Endothelial cell of umbilical vein (primary cell): ENCODE measurements around the gene GNAL. TPM values are rescaled to one million over a fixed set of nuclear protein-coding genes. Genes with fewer than 3 reads are reported as not detected.

Experiments used
- BruUV-seq: library from RNA; stranded (reverse); fragments of 400-500 nt; replicated peaks from 2 replicates; lab custom pipeline; 2021; lab: Mats Ljungman, UMichigan
- CTCF ChIA-PET: fragments of 300-600, 350-600 bp; sonication (Branson Sonifier 250); formaldehyde crosslinking; loops from one replicate; lab custom pipeline; 2021; ENCODE audit warnings: antibody characterized with exemption, inconsistent platforms; lab: Charles Lee
- POLR2A ChIA-PET: fragments of 300-600, 350-600 bp; sonication (Branson Sonifier 250); formaldehyde crosslinking; loops from one replicate; lab custom pipeline; 2021; ENCODE audit warnings: antibody characterized with exemption, inconsistent platforms; lab: Charles Lee
- DNase-seq: peaks from one replicate; pipeline ENCODE4 v3.0.0-alpha.2; 2011; ENCODE audit warnings: low read depth, low spot score
- FAIRE-seq: peaks from 2 replicates; lab custom pipeline; 2011; peaks lifted over from hg19 to GRCh38; lab: Jason Lieb, UNC
- H2AFZ ChIP-seq: 2 replicates; pipeline ENCODE4 v1.6.0; 2012; ENCODE audit warnings: low read depth, low read length, control low read depth, inconsistent platforms
- H3K27ac ChIP-seq: 2 replicates; pipeline ENCODE4 v1.5.1; 2011; ENCODE audit warnings: low read depth, mild to moderate bottlenecking, control low read depth, low read length, moderate library complexity; ENCODE audit not compliant: insufficient read depth
- H3K27me3 ChIP-seq, 2 experiments: 2 replicates each; pipeline versions ENCODE4 v1.6.0 to v1.6.1; 2011; ENCODE audit warnings: low read length in 2 of 2, mixed read lengths in 1 of 2; ENCODE audit not compliant: control insufficient read depth in 2 of 2, insufficient read depth in 2 of 2
- H3K36me3 ChIP-seq, 2 experiments: 2 replicates in 1 of 2; 3 replicates in 1 of 2; pipeline ENCODE4 v1.5.1; 2011; ENCODE audit warnings: low read length in 2 of 2, mild to moderate bottlenecking in 1 of 2, moderate library complexity in 1 of 2; ENCODE audit not compliant: control insufficient read depth in 2 of 2, insufficient read depth in 2 of 2; ENCODE audit errors: extremely low read depth in 1 of 2
- H3K4me1 ChIP-seq: 3 replicates; pipeline ENCODE4 v1.5.1; 2011; ENCODE audit warnings: mild to moderate bottlenecking, low read length; ENCODE audit not compliant: control insufficient read depth, insufficient read depth; ENCODE audit errors: extremely low read depth
- H3K4me2 ChIP-seq: 2 replicates; pipeline ENCODE4 v1.6.1; 2011; ENCODE audit warnings: low read length, control low read depth, mixed read lengths; ENCODE audit not compliant: insufficient read depth
- H3K4me3 ChIP-seq, 3 experiments: fragments of 200-600 bp in 1 of 3; sonication (generic), shearing (Covaris generic) in 1 of 3; replicated peaks in 1 of 3; 2 replicates each; pipeline ENCODE4 v1.5.1; 2011 to 2016; ENCODE audit warnings: control low read depth in 3 of 3, low read length in 3 of 3, mild to moderate bottlenecking in 2 of 3, inconsistent platforms in 1 of 3, low read depth in 1 of 3, moderate library complexity in 1 of 3; ENCODE audit not compliant: insufficient read depth in 1 of 3
- H3K79me2 ChIP-seq: 2 replicates; pipeline ENCODE4 v1.6.0; 2012; ENCODE audit warnings: low read length, inconsistent platforms; ENCODE audit not compliant: control insufficient read depth, insufficient read depth
- H3K9ac ChIP-seq: replicated peaks from 2 replicates; pipeline ENCODE3; 2011; ENCODE audit warnings: low read length, control low read depth; ENCODE audit not compliant: insufficient read depth; ENCODE audit errors: extremely low read depth
- H3K9me1 ChIP-seq: replicated peaks from 3 replicates; pipeline ENCODE4 v1.6.0; 2011; ENCODE audit warnings: mild to moderate bottlenecking, low read length; ENCODE audit not compliant: control insufficient read depth, insufficient read depth; ENCODE audit errors: extremely low read depth
- H3K9me3 ChIP-seq: replicated peaks from 2 replicates; pipeline ENCODE4 v1.5.1; 2012; ENCODE audit warnings: low read length, inconsistent platforms; ENCODE audit not compliant: control insufficient read depth, insufficient read depth
- H4K20me1 ChIP-seq: replicated peaks from 2 replicates; pipeline ENCODE3; 2011; ENCODE audit warnings: mild to moderate bottlenecking, low read length; ENCODE audit not compliant: control insufficient read depth, insufficient read depth; ENCODE audit errors: extremely low read depth
- CTCF ChIP-seq, 2 donors: IDR thresholded peaks; 1 replicate in 1 of 2; 2 replicates in 1 of 2; pipeline ENCODE4 v1.5.1; 2011; ENCODE audit warnings: low read length in 2 of 2, mild to moderate bottlenecking in 2 of 2, moderate library complexity in 2 of 2, control low read depth in 1 of 2, inconsistent platforms in 1 of 2, low read depth in 1 of 2; ENCODE audit not compliant: insufficient read depth in 1 of 2; ENCODE audit errors: extremely low read depth in 1 of 2
- EZH2 ChIP-seq: IDR thresholded peaks from 2 replicates; pipeline ENCODE4 v1.6.1; 2012; ENCODE audit warnings: borderline replicate concordance, low read depth, mild to moderate bottlenecking, moderate library complexity, low read length, inconsistent platforms; ENCODE audit not compliant: severe bottlenecking
- FOS ChIP-seq: IDR thresholded peaks from 2 replicates; pipeline ENCODE4 v1.6.1; 2011; ENCODE audit warnings: mild to moderate bottlenecking, low read length, moderate library complexity, borderline replicate concordance; ENCODE audit not compliant: insufficient read depth
- GATA2 ChIP-seq: IDR thresholded peaks from 2 replicates; pipeline ENCODE4 v1.7.0; 2011; ENCODE audit warnings: low read depth, mild to moderate bottlenecking, moderate library complexity, mixed read lengths, low read length; ENCODE audit not compliant: insufficient read length, insufficient read depth
- JUN ChIP-seq: IDR thresholded peaks from 2 replicates; pipeline ENCODE4 v1.6.1; 2011; ENCODE audit warnings: borderline replicate concordance, low read depth; ENCODE audit not compliant: insufficient read length, insufficient read depth
- MAX ChIP-seq: IDR thresholded peaks from 2 replicates; pipeline ENCODE4 v1.6.1; 2011; ENCODE audit not compliant: insufficient read depth, insufficient read length
- MYC ChIP-seq: IDR thresholded peaks from one replicate; pipeline ENCODE4 v1.6.1; 2011; ENCODE audit warnings: mild to moderate bottlenecking, low read depth, low read length
- POLR2A ChIP-seq: IDR thresholded peaks from 2 replicates; pipeline ENCODE4 v1.6.1; 2012; ENCODE audit warnings: low read depth, mild to moderate bottlenecking, control low read depth, low read length
- POLR2AphosphoS5 ChIP-seq: IDR thresholded peaks from 2 replicates; pipeline ENCODE4 v1.6.1; 2012; ENCODE audit warnings: low read depth, mild to moderate bottlenecking, control low read depth, low read length, moderate library complexity; ENCODE audit not compliant: insufficient read depth
- dilution Hi-C: fragments of 300-500 bp; cut with MboI; formaldehyde crosslinking; loops from one replicate; pipeline ENCODE4 v1.15.0; 2019; ENCODE audit warnings: low sequenced_read_pairs; ENCODE audit not compliant: extremely low pct_ligation_motif_present
- intact Hi-C: fragments of 100-400 bp; cut with micrococcal nuclease; formaldehyde crosslinking; loops from one replicate; pipeline ENCODE4 v1.10.0; 2022
- polyA plus RNA-seq, 4 experiments: library from polyadenylated mRNA; depleted of rRNA in 3 of 4; stranded (reverse) in 3 of 4; unstranded in 1 of 4; fragments of >200 nt; gene quantifications; 2 replicates each; pipeline versions ENCODE4 v1.2.1 to v1.2.3, GENCODE V29; 2011 to 2012; ENCODE audit warnings: missing spikeins in 1 of 4
- total RNA-seq: library from RNA; stranded (reverse); gene quantifications from 2 replicates; pipeline ENCODE4 v1.2.3, GENCODE V29; 2021

The GNAL gene
- total and polyA plus RNA-seq, 2 donors (not counting 3 experiments of a cell fraction or from before 2014, with no cell fraction given) = 0.07 to 0.73 TPM

- FAIRE-seq (no peak), DNase-seq (no peak)
- BruUV-seq = no TSS peak
- no peak overlapping the region for H3K4me3 ChIP-seq
- H2AFZ ChIP-seq = no peak overlapping the region
- no peaks in the 10 kb centered on the region for H3K9me3 ChIP-seq
- no peak overlapping the region for H3K9ac ChIP-seq
- ChIA-PET CTCF (no interaction called here), POLR2A (no interaction called here)
- no peaks in the 10 kb centered on the region for H3K27me3 ChIP-seq
- no peaks in the 10 kb centered on the region for H3K79me2 ChIP-seq
- no peaks in the 10 kb centered on the region for H3K9me1 ChIP-seq
- H4K20me1 ChIP-seq = no peaks in the 10 kb centered on the region
- dilution Hi-C loops = no loop called here
- intact Hi-C loops = no loop called here
- no peaks in the 10 kb centered on the region for H3K36me3 ChIP-seq
- TF ChIP-seq MAX = no peak
- TF ChIP-seq CTCF (IDR thresholded peaks at IDR 0.05; ENCODE audit: extremely low read depth in 1 of 2, insufficient read depth in 1 of 2, low read depth in 1 of 2, low read length in 2 of 2) = no peak
- no peak for TF ChIP-seq EZH2
- TF ChIP-seq POLR2A = no peak
- no peak for TF ChIP-seq MYC
- no peak for TF ChIP-seq POLR2AphosphoS5
- no peak for TF ChIP-seq JUN
- no peak for TF ChIP-seq GATA2
- no peak for TF ChIP-seq FOS
- H3K4me2 ChIP-seq = no peak overlapping the region
- no peak overlapping the region for H3K27ac ChIP-seq
- no peaks in the 10 kb centered on the region for H3K4me1 ChIP-seq
These were observed 113.5 kb downstream of the GNAL start for GRCh38 chr18:11802586-11802985.
